SU-DHL-6 (cell line): ENCODE results near the gene NIF3L1.

Experiments
- CTCF ChIP-seq: fragments of 200-600 bp; sonication (generic); IDR thresholded peaks from one replicate; pipeline ENCODE4 v1.5.1; 2017; ENCODE audit warnings: antibody characterized with exemption, mild to moderate bottlenecking, low read length, moderate library complexity; ENCODE audit not compliant: insufficient read depth, poor library complexity, severe bottlenecking
- EZH2phosphoT487 ChIP-seq: fragments of 200-600 bp; sonication (generic), shearing (Covaris generic); conservative IDR thresholded peaks from 2 replicates; pipeline ENCODE4 v1.6.1; 2018; ENCODE audit warnings: mild to moderate bottlenecking, antibody characterized with exemption, low read length, moderate library complexity, mixed read lengths

GRCh38 chr2:200839513-200839912 lies 49.7 kb upstream of the NIF3L1 start:
- no peak for TF ChIP-seq CTCF
- TF ChIP-seq EZH2phosphoT487: no peak
